A549 (cell line): ENCODE data around the gene MYLK4. TPM values are rescaled to one million over a fixed set of nuclear protein-coding genes. Genes with fewer than 3 reads are reported as not detected.

Experiments used
- ATAC-seq, 2 experiments: fragments of 200-7000 bp in 1 of 2; fragments of >200 bp in 1 of 2; cut with Nextera tagmentation in 1 of 2; cut with Tn5 transposase in 1 of 2; 3 replicates each; pipeline versions ENCODE4 v1.8.0 to v1.9.1; 2018 to 2020; ENCODE audit warnings: mild to moderate bottlenecking in 1 of 2, moderate library complexity in 1 of 2
- CTCF ChIA-PET: fragments of 300-600 bp; sonication (Branson Sonifier 250); formaldehyde crosslinking; extraction: SDS; loops from one replicate; lab custom pipeline; 2021; ENCODE audit warnings: antibody characterized with exemption, inconsistent platforms; lab: Yijun Ruan, JAX
- POLR2A ChIA-PET: fragments of 350-600 bp; formaldehyde crosslinking; extraction: SDS; loops from one replicate; lab custom pipeline; 2021; ENCODE audit warnings: antibody characterized with exemption, inconsistent platforms; lab: Yijun Ruan, JAX
- DNase-seq, 2 experiments: peaks; one replicate each; pipeline versions ENCODE4 v3.0.0 to v3.0.0-alpha.2; 2011 to 2016; ENCODE audit warnings: low read depth in 1 of 2, low spot score in 1 of 2
- FAIRE-seq: peaks from 2 replicates; lab custom pipeline; 2011; peaks lifted over from hg19 to GRCh38; lab: Jason Lieb, UNC
- H3K27ac ChIP-seq, 2 experiments: fragments of >200 bp; sonication (Bioruptor Twin); formaldehyde crosslinking; 3 replicates each; pipeline ENCODE4 v1.5.1; 2016 to 2017
- H3K4me1 ChIP-seq: fragments of >200 bp; sonication (Bioruptor Twin); formaldehyde crosslinking; 3 replicates; pipeline ENCODE4 v1.6.1; 2016
- H3K4me2 ChIP-seq: fragments of >200 bp; sonication (Bioruptor Twin); formaldehyde crosslinking; 3 replicates; pipeline ENCODE4 v1.6.1; 2016
- H3K4me3 ChIP-seq: fragments of >200 bp; sonication (Bioruptor Twin); formaldehyde crosslinking; 3 replicates; pipeline ENCODE4 v1.5.1; 2016
- H3K9me3 ChIP-seq: fragments of >200 bp; sonication (Bioruptor Twin); formaldehyde crosslinking; 3 replicates; pipeline ENCODE4 v1.6.1; 2016
- EHF ChIP-seq: fragments of 250-450 bp; sonication (Bioruptor Pico); IDR thresholded peaks from 2 replicates; pipeline ENCODE4 v1.5.0; 2020; ENCODE audit warnings: mild to moderate bottlenecking
- EP300 ChIP-seq, 2 experiments: fragments of >200 bp; sonication (Bioruptor Twin); formaldehyde crosslinking; IDR thresholded peaks; 2 replicates in 1 of 2; 3 replicates in 1 of 2; pipeline ENCODE4 v1.6.1; 2016 to 2017
- FOSB ChIP-seq: fragments of 250-450 bp; sonication (Bioruptor Pico); IDR thresholded peaks from 2 replicates; pipeline ENCODE4 v1.5.0; 2020; ENCODE audit warnings: mild to moderate bottlenecking, moderate library complexity
- HOXB13 ChIP-seq: fragments of 250-450 bp; sonication (Bioruptor Pico); IDR thresholded peaks from 2 replicates; pipeline ENCODE4 v1.5.0; 2020; ENCODE audit warnings: low read depth, mild to moderate bottlenecking, moderate library complexity
- HOXB5 ChIP-seq: fragments of 250-450 bp; sonication (Bioruptor Pico); IDR thresholded peaks from 2 replicates; pipeline ENCODE4 v1.5.0; 2020; ENCODE audit warnings: mild to moderate bottlenecking, moderate library complexity
- JUNB ChIP-seq: fragments of >200 bp; sonication (Bioruptor Twin); formaldehyde crosslinking; IDR thresholded peaks from 2 replicates; pipeline ENCODE4 v1.6.1; 2016
- KDM5A ChIP-seq: fragments of 200-600 bp; sonication (generic); IDR thresholded peaks from 2 replicates; pipeline ENCODE4 v1.6.1; 2016; ENCODE audit warnings: antibody characterized with exemption, mild to moderate bottlenecking
- MYC ChIP-seq: IDR thresholded peaks from 2 replicates; pipeline ENCODE4 v1.6.1; 2012; ENCODE audit warnings: mild to moderate bottlenecking, inconsistent platforms, low read length, improper control_type of control experiment, borderline replicate concordance
- NPAS2 ChIP-seq: fragments of 250-450 bp; sonication (Bioruptor Pico); IDR thresholded peaks from 2 replicates; pipeline ENCODE4 v1.8.0; 2022; ENCODE audit warnings: mild to moderate bottlenecking, moderate library complexity, borderline replicate concordance
- PHF8 ChIP-seq: fragments of 200-600 bp; sonication (generic); IDR thresholded peaks from 2 replicates; pipeline ENCODE4 v1.6.1; 2016; ENCODE audit warnings: low read depth, mild to moderate bottlenecking, antibody characterized with exemption, moderate library complexity, borderline replicate concordance
- POLR2AphosphoS2 ChIP-seq: conservative IDR thresholded peaks from 2 replicates; pipeline ENCODE4 v1.6.1; 2012; ENCODE audit warnings: low read length, improper control_type of control experiment, inconsistent platforms
- RNF2 ChIP-seq: fragments of 200-600 bp; sonication (generic); IDR thresholded peaks from 2 replicates; pipeline ENCODE4 v1.6.1; 2016; ENCODE audit warnings: low read depth, mild to moderate bottlenecking, antibody characterized with exemption, moderate library complexity, borderline replicate concordance
- SMC3 ChIP-seq: fragments of >200 bp; sonication (Bioruptor Twin); formaldehyde crosslinking; IDR thresholded peaks from 3 replicates; pipeline ENCODE4 v1.6.1; 2018; ENCODE audit warnings: inconsistent platforms
- ZC3H11A ChIP-seq: fragments of 450-650 bp; IDR thresholded peaks from 2 replicates; pipeline ENCODE4 v1.6.1; 2014; ENCODE audit warnings: antibody characterized with exemption, mild to moderate bottlenecking
- ZSCAN20 ChIP-seq: fragments of 250-450 bp; sonication (Bioruptor Pico); IDR thresholded peaks from 2 replicates; pipeline ENCODE4 v1.8.0; 2022; ENCODE audit warnings: mild to moderate bottlenecking, moderate library complexity
- WGBS: methylation state at CpG from one replicate; pipeline ENCODE4 v1.1.6; 2017; ENCODE audit errors: missing lambda C conversion rate; 5-methylcytosine and 5-hydroxymethylcytosine counted together
- polyA plus RNA-seq, 4 experiments: library from polyadenylated mRNA; depleted of rRNA in 3 of 4; stranded (reverse); fragments of >200 nt; fragmentation: RNase III in 1 of 4; extraction: RNeasy Plus Mini Kit Qiagen cat#74134 plus additional on column Dnase treatment in 1 of 4; gene quantifications; 2 replicates in 3 of 4; 3 replicates in 1 of 4; pipeline ENCODE4 v1.2.3, GENCODE V29; 2011 to 2017

The MYLK4 gene
- polyA plus RNA-seq, 2 of the 4 experiments (the other 2 are of a cell fraction): 0.14 to 0.21 TPM

GRCh38 chr6:2793534-2794151 lies 42.9 kb upstream of the MYLK4 start:
- POLR2A ChIA-PET: no interaction called here
- DNase-seq (no peak), ATAC-seq (no peak), FAIRE-seq (no peak)
- 85% methylated on average over 9 of the region's 9 CpGs for WGBS
- CTCF ChIA-PET: interaction anchor here (0.6 to 5.1 kb wide), 7 partner anchors 43 to 805 kb away, joined by 3 to 73 read pairs (median 3); partner anchors contain the start of genes MYLK4 and SERPINB1
- Histone ChIP-seq H3K9me3 (no peaks in the 10 kb centered on the region), H3K4me1 (peaks cover 18% of the 10 kb centered on the region), H3K4me2 (no peak overlapping the region), H3K27ac (no peak overlapping the region), H3K4me3 (no peak overlapping the region)
- TF ChIP-seq HOXB13 (CRISPR knock-in tag) (no peak), PHF8 (no peak), EP300 (IDR thresholded peaks at IDR 0.05) (no peak)

- 92% methylated on average over 16 of the region's 17 CpGs for WGBS
- H3K4me2 ChIP-seq: no peak overlapping the region
- H3K27ac ChIP-seq: no peak overlapping the region
- TF ChIP-seq JUNB (no peak), HOXB5 (CRISPR knock-in tag) (no peak), POLR2AphosphoS2 (no peak), RNF2 (no peak)
- H3K4me1 ChIP-seq: peaks cover 18% of the 10 kb centered on the region
- no peak for DNase-seq
- ChIA-PET CTCF (interaction anchor here (0.6 to 5.1 kb wide), 20 partner anchors 11 to 255 kb away, joined by 3 to 73 read pairs (median 10); partner anchors contain the start of genes SERPINB1 and SERPINB9), POLR2A (interaction anchor here (1.5 to 1.8 kb wide), 2 partner anchors 27 to 49 kb away, joined by 5 to 24 read pairs; partner anchors contain the start of genes SERPINB1 and WRNIP1)
- no peak for FAIRE-seq
- ATAC-seq: no peak
- H3K9me3 ChIP-seq: no peaks in the 10 kb centered on the region
- no peak overlapping the region for H3K4me3 ChIP-seq
Measured at GRCh38 chr6:2792330-2793110, 41.8 kb upstream of the MYLK4 start.

GRCh38 chr6:2791450-2791974 lies 40.8 kb upstream of the MYLK4 start:
- Histone ChIP-seq H3K4me1 (peaks cover 18% of the 10 kb centered on the region), H3K4me2 (peak overlapping the region; percentile 9; the same call in 1 of the 3 replicates), H3K27ac (peak overlapping the region; percentile 46 to 72; a peak in 4 of 6 replicates), H3K4me3 (no peak overlapping the region), H3K9me3 (no peaks in the 10 kb centered on the region)
- DNase-seq: no peak
- ATAC-seq: no peak
- ChIA-PET POLR2A (interaction anchor here (0.7 to 2.3 kb wide), 8 partner anchors 8 to 197 kb away, joined by 3 to 24 read pairs (median 6); partner anchors contain the start of genes SERPINB1 and WRNIP1), CTCF (interaction anchor here (0.6 to 5.1 kb wide), 50 partner anchors 9 to 263 kb away, joined by 3 to 73 read pairs (median 6); partner anchors contain the start of genes MYLK4, SERPINB1 and SERPINB9)
- TF ChIP-seq KDM5A: no peak
- TF ChIP-seq SMC3: no peak
- no peak for TF ChIP-seq FOSB (CRISPR knock-in tag)
- no peak for TF ChIP-seq POLR2AphosphoS2
- no peak for TF ChIP-seq ZC3H11A
- no peak for TF ChIP-seq EHF (CRISPR knock-in tag)
- no peak for TF ChIP-seq ZSCAN20 (CRISPR knock-in tag)
- no peak for TF ChIP-seq MYC
- no peak for TF ChIP-seq NPAS2 (CRISPR knock-in tag)
- FAIRE-seq: no peak
- WGBS: 65% methylated on average over 4 of the region's 4 CpGs
